Uterus (tissue), 4 donors: ENCODE measurements around the gene GPR132. TPM values are rescaled to one million over a fixed set of nuclear protein-coding genes. Genes with fewer than 3 reads are reported as not detected.

Experiments
- DNase-seq, 2 donors: peaks; one replicate each; pipeline ENCODE4 v3.0.0-alpha.2; 2019 to 2020
- H3K27ac ChIP-seq, 2 donors: fragments of 200-600 bp; sonication (generic); 1 replicate in 1 of 2; 2 replicates in 1 of 2; pipeline ENCODE4 v1.5.1; 2016 to 2018
- H3K27me3 ChIP-seq, 2 donors: fragments of 200-600 bp; sonication (generic); one replicate each; pipeline ENCODE4 v1.5.1; 2018 to 2019; ENCODE audit warnings: control low read depth in 1 of 2
- H3K36me3 ChIP-seq, 2 donors: fragments of 200-600 bp; sonication (generic); one replicate each; pipeline ENCODE4 v1.5.1; 2019; ENCODE audit warnings: control low read depth in 1 of 2
- H3K4me1 ChIP-seq, 2 donors: fragments of 200-600 bp; sonication (generic); one replicate each; pipeline ENCODE4 v1.5.1; 2018 to 2019; ENCODE audit warnings: control low read depth in 1 of 2
- H3K4me3 ChIP-seq, 2 donors: fragments of 200-600 bp; sonication (generic); 1 replicate in 1 of 2; 2 replicates in 1 of 2; pipeline ENCODE4 v1.5.1; 2018 to 2019; ENCODE audit warnings: mild to moderate bottlenecking in 1 of 2
- H3K9me3 ChIP-seq, 2 donors: fragments of 200-600 bp; sonication (generic); one replicate each; pipeline ENCODE4 v1.5.1; 2019; ENCODE audit warnings: control low read depth in 1 of 2
- CTCF ChIP-seq, 4 experiments: fragments of 200-600 bp in 2 of 4; fragments of 450-650 bp in 2 of 4; sonication (generic) in 2 of 4; IDR thresholded peaks; one replicate each; pipeline ENCODE4 v1.5.1; 2016 to 2019; ENCODE audit warnings: antibody characterized with exemption in 4 of 4, mild to moderate bottlenecking in 2 of 4, moderate library complexity in 1 of 4
- POLR2A ChIP-seq, 2 donors: fragments of 450-650 bp; IDR thresholded peaks; one replicate each; pipeline ENCODE4 v1.6.1; 2016; ENCODE audit warnings: antibody characterized with exemption in 2 of 2, mild to moderate bottlenecking in 1 of 2, moderate library complexity in 1 of 2
- intact Hi-C: fragments of 100-400 bp; cut with DNase I; formaldehyde crosslinking; loops from one replicate; pipeline ENCODE4 v1.15.1; 2023; ENCODE audit warnings: low total_unique reads
- total RNA-seq, 4 donors: library from RNA; depleted of rRNA in 3 of 4; stranded (reverse); fragments of >200 nt in 3 of 4; gene quantifications; one replicate each; pipeline versions ENCODE4 v1.1.0 to v1.2.4, GENCODE V29; 2014 to 2023
- donor health status: DM: yes; HTN: yes; CAD: no.

The GPR132 gene
- total RNA-seq, 4 donors from 2014 or later: 1.7 to 3.7 TPM; not detected in 2

GRCh38 chr14:105093431-105094192 is 28.4 kb upstream of the GPR132 start:
- Histone ChIP-seq H3K4me3 (peak overlapping the region; percentile 65 to 70), H3K36me3 (no peaks in the 10 kb centered on the region), H3K27ac (peak overlapping the region; percentile 92 to 97), H3K4me1 (peaks cover 3 to 24% of the 10 kb centered on the region in 2 donors), H3K9me3 (no peaks in the 10 kb centered on the region), H3K27me3 (no peaks in the 10 kb centered on the region)
- intact Hi-C loops: no loop called here
- peak; percentile 76 to 87 for DNase-seq
- peak; percentile 33 to 65 (median 44) for TF ChIP-seq CTCF (IDR thresholded peaks at IDR 0.05)
- TF ChIP-seq POLR2A (IDR thresholded peaks at IDR 0.05): peak in 1 of 2 donors; percentile 34

- H3K4me3 ChIP-seq: peak overlapping the region; percentile 65 to 70
- no peaks in the 10 kb centered on the region for H3K27me3 ChIP-seq
- TF ChIP-seq POLR2A (IDR thresholded peaks at IDR 0.05): peak; percentile 42 to 51
- TF ChIP-seq CTCF (IDR thresholded peaks at IDR 0.05): no peak
- no peaks in the 10 kb centered on the region for H3K9me3 ChIP-seq
- intact Hi-C loops: no loop called here
- H3K27ac ChIP-seq: peak overlapping the region; percentile 92 to 97
- peaks cover 3 to 24% of the 10 kb centered on the region in 2 donors for H3K4me1 ChIP-seq
- no peaks in the 10 kb centered on the region for H3K36me3 ChIP-seq
- peak; percentile 61 to 79 for DNase-seq
Measured at GRCh38 chr14:105093038-105093430, 27.8 kb upstream of the GPR132 start.

GRCh38 chr14:105092171-105093037 is 27.2 kb upstream of the GPR132 start:
- intact Hi-C loops: no loop called here
- H3K4me3 ChIP-seq: peak overlapping the region; percentile 65 to 70
- H3K9me3 ChIP-seq: no peaks in the 10 kb centered on the region
- no peak for TF ChIP-seq POLR2A (IDR thresholded peaks at IDR 0.05)
- H3K27me3 ChIP-seq: no peaks in the 10 kb centered on the region
- peak overlapping the region; percentile 92 to 97 for H3K27ac ChIP-seq
- peak; percentile 39 to 44 for DNase-seq
- no peaks in the 10 kb centered on the region for H3K36me3 ChIP-seq
- H3K4me1 ChIP-seq: peaks cover 3 to 24% of the 10 kb centered on the region in 2 donors

GRCh38 chr14:105091517-105092170 is 26.4 kb upstream of the GPR132 start:
- H3K27ac ChIP-seq: peak overlapping the region; percentile 92 to 97
- TF ChIP-seq CTCF (IDR thresholded peaks at IDR 0.05) (no peak), POLR2A (IDR thresholded peaks at IDR 0.05) (peak in 1 of 2 donors; percentile 24)
- H3K4me3 ChIP-seq: no peak overlapping the region
- intact Hi-C loops: no loop called here
- H3K36me3 ChIP-seq: no peaks in the 10 kb centered on the region
- DNase-seq: peak; percentile 60 to 64
- peaks cover 3 to 24% of the 10 kb centered on the region in 2 donors for H3K4me1 ChIP-seq
- H3K9me3 ChIP-seq: no peaks in the 10 kb centered on the region
- H3K27me3 ChIP-seq: no peaks in the 10 kb centered on the region

GRCh38 chr14:105091054-105091516 is 25.9 kb upstream of the GPR132 start:
- Histone ChIP-seq H3K4me3 (no peak overlapping the region), H3K4me1 (peaks cover 3 to 24% of the 10 kb centered on the region in 2 donors), H3K9me3 (no peaks in the 10 kb centered on the region), H3K36me3 (no peaks in the 10 kb centered on the region), H3K27me3 (no peaks in the 10 kb centered on the region), H3K27ac (peak overlapping the region; percentile 92 to 97)
- TF ChIP-seq CTCF (IDR thresholded peaks at IDR 0.05) (no peak), POLR2A (IDR thresholded peaks at IDR 0.05) (no peak)
- no peak for DNase-seq
- intact Hi-C loops: no loop called here
